Stimulated activated memory B cell treated with anti-CD40 and anti-IgM and Interleukin-4, amounts not matched to agents 10 μg/mL and 1 μg/mL and 100 μg/mL, for 72 hours (primary cell): ENCODE results near the gene SNX8.
A peak's percentile ranks its signal among the peaks of the same experiment; 100 is the strongest.

ENCODE experiments used
- ATAC-seq: fragments of 150-1000 bp; cut with Tn5 transposase; 2 replicates; pipeline ENCODE4 v1.10.0; 2021
- H3K27ac Mint-ChIP-seq: one replicate; pipeline ENCODE4 v1.8.0; 2022; ENCODE audit warnings: mild to moderate bottlenecking, mixed read lengths
- H3K27me3 Mint-ChIP-seq: one replicate; pipeline ENCODE4 v1.8.0; 2022; ENCODE audit warnings: mixed read lengths
- H3K36me3 Mint-ChIP-seq: one replicate; pipeline ENCODE4 v1.8.0; 2022; ENCODE audit warnings: mixed read lengths
- H3K4me1 Mint-ChIP-seq: one replicate; pipeline ENCODE4 v1.8.0; 2022; ENCODE audit warnings: mixed read lengths
- H3K4me3 Mint-ChIP-seq: one replicate; pipeline ENCODE4 v1.8.0; 2022; ENCODE audit warnings: mild to moderate bottlenecking, moderate library complexity, mixed read lengths
- H3K9me3 Mint-ChIP-seq: one replicate; pipeline ENCODE4 v1.8.0; 2022; ENCODE audit warnings: mixed read lengths

Gene SNX8

GRCh38 chr7:2288503-2288902 is 25.7 kb downstream of the SNX8 start:
- peaks cover 52% of the 10 kb centered on the region for H3K4me1 Mint-ChIP-seq
- H3K27me3 Mint-ChIP-seq, result no peaks in the 10 kb centered on the region
- peaks cover 40% of the 10 kb centered on the region for H3K36me3 Mint-ChIP-seq
- peak overlapping the region; percentile 84 for H3K27ac Mint-ChIP-seq
- ATAC-seq, result peak; percentile 97
- H3K4me3 Mint-ChIP-seq, result peak overlapping the region; percentile 25
- no peaks in the 10 kb centered on the region for H3K9me3 Mint-ChIP-seq

DNA sequence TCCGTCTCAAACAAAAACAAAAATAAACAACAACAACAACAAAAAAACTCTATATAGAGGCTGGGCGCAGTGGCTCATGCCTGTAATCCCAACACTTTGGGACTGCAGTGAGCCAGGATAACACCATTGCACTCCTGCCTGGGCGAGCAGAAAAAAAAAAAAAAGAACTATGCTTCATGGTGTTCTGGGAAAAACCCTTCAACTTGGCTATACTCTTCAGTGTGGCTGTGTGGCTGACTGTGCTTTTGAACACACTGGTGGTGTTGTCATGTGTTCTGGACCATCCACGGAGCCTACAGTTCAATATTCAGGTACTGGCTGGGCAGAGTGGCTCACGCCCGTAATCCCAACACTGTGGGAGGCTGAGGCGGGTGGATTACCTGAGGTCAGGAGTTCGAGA is 26.5 kb downstream of the SNX8 start:
- H3K27me3 Mint-ChIP-seq, result no peaks in the 10 kb centered on the region
- peak overlapping the region; percentile 41 for H3K4me3 Mint-ChIP-seq
- peaks cover 60% of the 10 kb centered on the region for H3K4me1 Mint-ChIP-seq
- ATAC-seq, result peak; percentile 55
- peak overlapping the region; percentile 84 for H3K27ac Mint-ChIP-seq
- H3K9me3 Mint-ChIP-seq, result no peaks in the 10 kb centered on the region
- H3K36me3 Mint-ChIP-seq, result peaks cover 47% of the 10 kb centered on the region

- Mint-ChIP-seq H3K4me1 (peaks cover 47% of the 10 kb centered on the region), H3K4me3 (no peak overlapping the region), H3K27me3 (no peaks in the 10 kb centered on the region), H3K9me3 (no peaks in the 10 kb centered on the region), H3K36me3 (peaks cover 44% of the 10 kb centered on the region), H3K27ac (peak overlapping the region; percentile 30)
- peak; percentile 24 for ATAC-seq
These were observed 31.2 kb downstream of the SNX8 start for GRCh38 chr7:2283074-2283473.

DNA sequence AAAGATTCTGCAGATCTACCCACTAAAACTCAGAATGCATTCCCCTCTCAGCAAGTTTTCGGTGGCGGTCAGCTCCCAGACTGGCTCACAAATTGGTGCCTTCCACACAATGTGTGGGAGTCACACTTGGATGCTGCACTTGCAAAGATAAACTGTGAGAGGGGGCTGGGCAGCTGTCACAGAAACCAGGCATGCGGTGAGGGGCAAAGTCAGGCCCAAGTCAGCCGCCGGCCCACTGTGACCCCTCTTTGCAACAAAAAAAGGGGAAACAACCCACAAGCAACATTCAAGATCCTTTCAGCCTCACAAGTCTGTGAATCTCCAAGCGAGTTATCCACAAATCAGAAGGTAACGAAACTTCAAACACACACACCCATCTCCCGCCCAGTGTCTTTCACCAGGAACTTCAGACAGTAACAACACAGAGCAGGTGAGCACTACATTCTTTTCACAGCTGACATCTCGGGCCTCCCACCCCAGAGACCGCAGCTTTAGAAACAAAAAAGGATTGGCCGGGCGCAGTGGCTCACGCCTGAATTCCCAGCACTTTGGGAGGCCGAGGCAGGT is 32.0 kb downstream of the SNX8 start:
- Mint-ChIP-seq H3K4me3 (no peak overlapping the region), H3K4me1 (peaks cover 49% of the 10 kb centered on the region), H3K36me3 (peaks cover 46% of the 10 kb centered on the region), H3K27ac (peak overlapping the region; percentile 30), H3K27me3 (no peaks in the 10 kb centered on the region), H3K9me3 (no peaks in the 10 kb centered on the region)
- ATAC-seq, result no peak

DNA sequence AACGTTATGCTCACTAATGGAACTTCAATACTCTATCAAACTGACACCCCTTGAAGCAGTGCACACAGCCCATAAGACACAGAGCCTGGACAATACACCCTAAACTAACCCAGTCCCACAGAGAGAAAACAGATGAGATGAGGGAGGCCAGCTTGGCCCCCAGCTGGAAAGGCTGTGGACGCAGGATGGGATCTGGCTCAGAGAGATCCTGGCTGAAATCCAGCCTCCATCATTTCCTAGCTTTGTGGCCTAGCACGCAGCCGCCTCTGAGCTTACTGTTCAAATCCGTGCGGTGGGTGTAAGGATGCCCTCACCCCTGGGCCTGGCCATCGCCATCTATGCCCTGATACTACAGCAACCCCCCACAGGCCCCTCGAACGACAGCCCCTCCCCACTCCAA is 32.7 kb downstream of the SNX8 start:
- no peak for ATAC-seq
- peaks cover 53% of the 10 kb centered on the region for H3K4me1 Mint-ChIP-seq
- peaks cover 53% of the 10 kb centered on the region for H3K36me3 Mint-ChIP-seq
- H3K27ac Mint-ChIP-seq, result no peak overlapping the region
- H3K27me3 Mint-ChIP-seq, result no peaks in the 10 kb centered on the region
- H3K4me3 Mint-ChIP-seq, result no peak overlapping the region
- no peaks in the 10 kb centered on the region for H3K9me3 Mint-ChIP-seq

DNA sequence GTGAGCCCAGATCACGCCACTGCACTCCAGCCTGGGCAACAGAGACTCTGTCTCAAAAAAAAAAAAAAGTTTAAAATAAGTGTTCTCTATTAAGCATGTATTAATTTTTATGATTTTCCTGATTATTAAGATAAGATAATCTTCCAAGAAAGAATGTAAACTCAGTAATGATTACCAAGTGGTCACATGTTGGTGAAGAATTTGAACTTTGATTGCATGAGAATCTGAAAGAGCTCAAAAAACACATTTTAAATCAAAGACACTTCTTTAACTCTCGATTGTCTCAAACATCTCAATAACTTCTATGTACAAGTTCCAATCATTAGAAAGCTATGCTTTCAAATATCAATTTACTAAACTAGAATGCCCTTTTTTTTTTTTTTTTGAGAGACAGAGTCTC is 33.8 kb downstream of the SNX8 start:
- no peak overlapping the region for H3K27ac Mint-ChIP-seq
- ATAC-seq, result no peak

GRCh38 chr7:2279896-2280295 is 34.3 kb downstream of the SNX8 start:
- no peak for ATAC-seq
- Mint-ChIP-seq H3K4me3 (no peak overlapping the region), H3K27me3 (no peaks in the 10 kb centered on the region), H3K4me1 (peaks cover 45% of the 10 kb centered on the region), H3K9me3 (no peaks in the 10 kb centered on the region), H3K27ac (no peak overlapping the region), H3K36me3 (peaks cover 65% of the 10 kb centered on the region)

More for the DNA sequence above, 33.8 kb downstream of the SNX8 start:
- H3K9me3 Mint-ChIP-seq, result no peaks in the 10 kb centered on the region
- no peaks in the 10 kb centered on the region for H3K27me3 Mint-ChIP-seq
- H3K36me3 Mint-ChIP-seq, result peaks cover 60% of the 10 kb centered on the region
- H3K4me1 Mint-ChIP-seq, result peaks cover 47% of the 10 kb centered on the region
- no peak overlapping the region for H3K4me3 Mint-ChIP-seq

- Mint-ChIP-seq H3K27me3 (no peaks in the 10 kb centered on the region), H3K27ac (no peak overlapping the region), H3K9me3 (no peaks in the 10 kb centered on the region), H3K4me3 (peak overlapping the region; percentile 13), H3K4me1 (peaks cover 39% of the 10 kb centered on the region), H3K36me3 (peaks cover 75% of the 10 kb centered on the region)
- no peak for ATAC-seq
These were observed 36.2 kb downstream of the SNX8 start for GRCh38 chr7:2278026-2278425.

DNA sequence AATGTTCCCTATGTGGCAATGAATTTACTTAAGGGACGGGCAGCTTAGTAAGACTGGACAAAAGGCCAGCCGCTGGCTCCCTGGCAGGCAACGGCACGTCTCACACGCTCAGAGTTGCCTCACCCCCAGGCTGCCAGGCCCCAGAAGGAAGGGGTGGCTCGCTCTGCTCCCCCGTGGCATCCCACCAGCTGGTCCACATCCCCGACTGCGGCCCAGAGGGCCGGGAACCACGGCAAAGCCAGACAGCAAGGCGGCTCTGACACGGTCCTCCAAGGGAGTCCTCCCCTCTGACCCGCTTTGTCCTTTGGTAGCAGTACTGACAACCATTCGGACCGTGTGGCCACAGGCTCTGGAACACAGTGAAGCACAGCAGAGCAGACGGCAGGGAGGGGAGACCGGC is 38.1 kb downstream of the SNX8 start:
- Mint-ChIP-seq H3K27me3 (no peaks in the 10 kb centered on the region), H3K27ac (no peak overlapping the region), H3K36me3 (peaks cover 69% of the 10 kb centered on the region), H3K9me3 (no peaks in the 10 kb centered on the region), H3K4me3 (no peak overlapping the region), H3K4me1 (peaks cover 20% of the 10 kb centered on the region)
- no peak for ATAC-seq

- ATAC-seq, result no peak
- no peaks in the 10 kb centered on the region for H3K27me3 Mint-ChIP-seq
- no peak overlapping the region for H3K27ac Mint-ChIP-seq
- no peaks in the 10 kb centered on the region for H3K9me3 Mint-ChIP-seq
- H3K4me3 Mint-ChIP-seq, result no peak overlapping the region
- H3K36me3 Mint-ChIP-seq, result peaks cover 72% of the 10 kb centered on the region
- H3K4me1 Mint-ChIP-seq, result peaks cover 14% of the 10 kb centered on the region
These were observed 39.1 kb downstream of the SNX8 start for GRCh38 chr7:2275101-2275500.

DNA sequence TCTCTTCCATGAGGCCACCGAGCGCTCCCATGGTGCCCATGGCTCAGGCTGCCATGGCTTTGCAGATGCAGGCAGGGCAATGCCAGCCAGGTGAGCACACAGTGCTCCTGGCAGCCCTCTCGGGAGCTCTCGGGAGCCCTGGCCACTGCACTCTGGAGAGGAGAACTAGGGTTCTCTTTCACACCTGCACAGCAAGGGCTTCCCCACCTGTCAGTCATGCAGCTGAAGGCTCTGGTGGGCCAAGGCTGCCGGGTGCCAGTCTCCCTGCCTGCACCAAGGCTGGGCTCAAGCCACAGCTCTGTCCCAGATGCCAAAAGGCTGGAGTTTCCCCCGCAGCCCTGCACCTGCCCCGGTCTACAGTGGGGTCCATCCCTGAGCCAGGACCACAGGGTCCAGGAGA is 39.6 kb downstream of the SNX8 start:
- Mint-ChIP-seq H3K9me3 (no peaks in the 10 kb centered on the region), H3K27ac (no peak overlapping the region), H3K27me3 (no peaks in the 10 kb centered on the region), H3K36me3 (peaks cover 68% of the 10 kb centered on the region), H3K4me3 (no peak overlapping the region), H3K4me1 (peaks cover 14% of the 10 kb centered on the region)
- no peak for ATAC-seq

DNA sequence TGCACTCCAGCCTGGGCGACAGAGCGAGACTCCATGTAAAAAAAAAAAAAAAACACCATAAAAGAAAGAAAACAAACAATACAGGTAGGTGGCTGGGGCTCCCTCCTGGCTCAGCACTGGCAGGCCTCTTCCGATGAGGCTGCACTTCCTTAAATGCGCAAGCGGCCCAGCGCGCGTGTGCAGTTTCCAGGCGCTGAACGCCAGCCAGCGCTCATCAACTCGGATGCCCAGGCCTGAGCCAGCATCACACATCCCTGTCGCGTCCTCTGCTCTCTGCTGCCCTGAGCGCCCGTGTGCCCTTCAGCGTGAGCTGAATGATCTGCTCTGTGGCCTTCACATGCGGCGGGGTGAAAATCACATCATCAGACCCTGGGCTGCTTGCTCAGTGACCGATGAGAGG is 40.4 kb downstream of the SNX8 start:
- H3K4me1 Mint-ChIP-seq, result peaks cover 14% of the 10 kb centered on the region
- no peak for ATAC-seq
- H3K4me3 Mint-ChIP-seq, result no peak overlapping the region
- H3K27me3 Mint-ChIP-seq, result no peaks in the 10 kb centered on the region
- H3K36me3 Mint-ChIP-seq, result peaks cover 62% of the 10 kb centered on the region
- no peaks in the 10 kb centered on the region for H3K9me3 Mint-ChIP-seq
- no peak overlapping the region for H3K27ac Mint-ChIP-seq

DNA sequence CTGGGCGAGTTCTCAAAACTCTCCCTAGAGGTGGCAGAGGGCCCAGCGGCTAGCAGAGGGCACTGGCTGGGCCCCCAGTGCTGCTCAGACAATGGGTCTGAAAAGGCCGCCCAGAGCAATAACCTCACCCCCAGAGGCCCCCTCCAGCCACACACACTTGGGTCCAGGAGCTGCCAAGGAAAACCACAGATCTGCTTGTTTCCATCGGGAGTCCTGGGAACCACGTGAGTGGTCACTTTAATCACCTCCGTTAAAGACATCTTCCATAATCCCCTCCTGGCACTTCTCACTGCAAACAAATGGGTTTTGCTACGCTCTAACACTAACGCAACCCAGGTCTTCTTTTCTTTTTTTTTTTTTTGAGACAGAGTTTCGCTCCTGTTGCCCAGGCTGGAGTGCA is 42.2 kb downstream of the SNX8 start:
- no peak overlapping the region for H3K27ac Mint-ChIP-seq
- peaks cover 2% of the 10 kb centered on the region for H3K4me1 Mint-ChIP-seq
- no peaks in the 10 kb centered on the region for H3K27me3 Mint-ChIP-seq
- H3K36me3 Mint-ChIP-seq, result peaks cover 49% of the 10 kb centered on the region
- no peaks in the 10 kb centered on the region for H3K9me3 Mint-ChIP-seq
- H3K4me3 Mint-ChIP-seq, result no peak overlapping the region
- ATAC-seq, result no peak

DNA sequence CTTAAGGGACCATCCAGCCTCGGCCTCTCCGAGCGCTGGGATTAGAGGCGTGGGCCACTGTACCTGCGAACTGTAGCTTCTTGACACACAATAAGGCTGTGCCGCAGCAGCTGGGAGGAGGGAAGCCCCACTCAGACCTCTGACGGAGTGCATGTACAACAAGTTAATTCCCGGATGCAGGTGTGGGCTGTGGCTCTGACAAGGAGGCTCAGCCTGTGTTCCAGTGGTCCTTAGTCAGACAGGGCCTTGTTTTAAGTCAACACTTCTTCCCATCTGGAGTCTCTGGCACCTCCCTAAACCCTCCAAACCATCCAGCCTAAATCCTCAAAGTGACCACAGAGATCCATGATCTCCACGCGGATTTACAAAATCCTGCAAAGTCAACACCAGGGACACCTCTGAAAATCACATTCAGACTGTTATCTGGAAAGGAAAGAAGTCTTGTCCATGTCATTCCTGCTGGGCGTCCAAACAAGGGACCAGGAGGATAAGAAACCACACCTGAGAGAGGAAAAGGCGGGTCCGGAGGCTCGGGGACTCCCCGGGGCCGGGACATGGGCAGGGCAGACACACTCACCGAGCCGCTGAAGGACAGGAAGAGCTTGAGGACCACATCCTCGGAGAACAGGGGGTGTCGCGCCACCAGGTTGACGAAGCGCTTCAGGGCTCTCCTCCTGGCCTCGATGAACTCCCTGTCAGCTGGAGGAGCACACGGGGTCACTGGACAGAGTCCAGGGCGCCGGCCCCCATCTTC is 42.8 kb downstream of the SNX8 start:
- no peaks in the 10 kb centered on the region for H3K9me3 Mint-ChIP-seq
- no peak overlapping the region for H3K4me3 Mint-ChIP-seq
- H3K27ac Mint-ChIP-seq, result no peak overlapping the region
- no peaks in the 10 kb centered on the region for H3K4me1 Mint-ChIP-seq
- ATAC-seq, result no peak
- peaks cover 49% of the 10 kb centered on the region for H3K36me3 Mint-ChIP-seq
- no peaks in the 10 kb centered on the region for H3K27me3 Mint-ChIP-seq

GRCh38 chr7:2270495-2270894 is 43.7 kb downstream of the SNX8 start:
- H3K36me3 Mint-ChIP-seq, result peaks cover 50% of the 10 kb centered on the region
- H3K27me3 Mint-ChIP-seq, result no peaks in the 10 kb centered on the region
- ATAC-seq, result no peak
- peak overlapping the region; percentile 49 for H3K27ac Mint-ChIP-seq
- H3K4me3 Mint-ChIP-seq, result no peak overlapping the region
- no peaks in the 10 kb centered on the region for H3K9me3 Mint-ChIP-seq
- no peaks in the 10 kb centered on the region for H3K4me1 Mint-ChIP-seq

DNA sequence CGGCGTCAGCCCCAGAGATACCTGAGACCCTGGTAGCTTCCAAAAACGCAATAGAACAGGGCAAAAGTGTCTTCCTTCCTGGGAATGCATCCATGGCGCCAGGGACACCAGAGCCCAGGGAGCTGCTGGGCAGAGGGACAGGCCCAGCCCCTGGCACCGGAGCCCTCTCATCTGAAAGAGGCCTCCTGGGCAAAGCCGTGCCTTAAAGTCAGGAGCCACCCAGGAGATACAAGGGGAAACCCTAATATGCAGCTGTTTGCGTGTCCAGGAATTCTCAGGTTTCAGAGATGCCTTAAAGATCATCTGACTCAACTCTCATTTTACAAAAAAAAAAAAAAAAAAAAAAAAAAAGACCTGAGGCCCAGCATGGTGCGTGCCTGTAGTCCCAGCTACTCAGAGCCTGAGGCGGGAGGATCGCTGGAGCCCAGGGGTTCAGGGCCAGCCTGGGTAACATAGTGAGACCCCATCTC is 44.2 kb downstream of the SNX8 start:
- H3K4me3 Mint-ChIP-seq, result no peak overlapping the region
- H3K27ac Mint-ChIP-seq, result peak overlapping the region; percentile 49
- no peaks in the 10 kb centered on the region for H3K4me1 Mint-ChIP-seq
- no peak for ATAC-seq
- no peaks in the 10 kb centered on the region for H3K9me3 Mint-ChIP-seq
- no peaks in the 10 kb centered on the region for H3K27me3 Mint-ChIP-seq
- peaks cover 50% of the 10 kb centered on the region for H3K36me3 Mint-ChIP-seq
